Left colon (tissue), 2 donors: ENCODE data around the gene SLC25A28. TPM values are rescaled to one million over a fixed set of nuclear protein-coding genes. Genes with fewer than 3 reads are reported as not detected.
"Not testable (repeated sequence)": the region's sequence is repeated elsewhere in the genome, so short reads cannot be mapped to it uniquely, and the experiment has no call there.

Source experiments
- ATAC-seq: fragments of 200-7000 bp; cut with Tn5 transposase; one replicate; pipeline ENCODE4 v1.9.1; 2020; ENCODE audit warnings: mild to moderate bottlenecking, moderate library complexity
- DNase-seq, 2 donors: peaks; one replicate each; pipeline ENCODE4 v3.0.0-alpha.2; 2020
- intact Hi-C, 2 donors: fragments of 100-400 bp; cut with DNase I in 1 of 2; cut with micrococcal nuclease in 1 of 2; formaldehyde crosslinking; loops; one replicate each; pipeline versions ENCODE4 v1.11.2 to v1.14.0; 2022; cut with DNase I, micrococcal nuclease
- total RNA-seq, 2 donors: library from RNA; stranded (reverse); fragmentation: NEBNext Ultra II Directional; extraction: Animal tissue kit (Norgen Biotek cat#: 25700); gene quantifications; one replicate each; pipeline ENCODE4 v1.2.1, GENCODE V29; 2021
- donor health status: DM: no; HTN: no; CAD: no.
- donor health status: DM: yes; HTN: yes; CAD: no.

SLC25A28 gene
- total RNA-seq, 2 donors from 2014 or later = 28.8 to 35.7 TPM

- intact Hi-C loops = no loop called here
- DNase-seq (no peak), ATAC-seq (no peak)
Measured at GRCh38 chr10:99630991-99631390, 10.8 kb upstream of the SLC25A28 start.

- peak; percentile 77 for ATAC-seq
- DNase-seq = peak in 1 of 2 donors; percentile 66
- intact Hi-C loops = no loop called here
Measured at GRCh38 chr10:99630433-99630832, 10.2 kb upstream of the SLC25A28 start.

GRCh38 chr10:99629625-99629978 lies 9.4 kb upstream of the SLC25A28 start:
- intact Hi-C loops = loop anchor here in 1 of 2 donors (10.0 kb wide), 1 partner anchor 75 kb away; no protein-coding TSS in a partner anchor
- DNase-seq (no peak), ATAC-seq (no peak)

GRCh38 chr10:99628923-99629624 lies 8.8 kb upstream of the SLC25A28 start:
- intact Hi-C loops = loop anchor here in 1 of 2 donors (10.0 kb wide), 1 partner anchor 76 kb away; no protein-coding TSS in a partner anchor
- no peak for DNase-seq
- no peak for ATAC-seq

GRCh38 chr10:99625124-99625523 lies 4.9 kb upstream of the SLC25A28 start:
- intact Hi-C loops = loop anchor here in 1 of 2 donors (10.0 kb wide), 1 partner anchor 80 kb away; no protein-coding TSS in a partner anchor
- not testable (repeated sequence) for DNase-seq, ATAC-seq

GRCh38 chr10:99623919-99624318 lies 3.7 kb upstream of the SLC25A28 start:
- DNase-seq = no peak
- no peak for ATAC-seq
- intact Hi-C loops = loop anchor here in 1 of 2 donors (10.0 kb wide), 1 partner anchor 81 kb away; no protein-coding TSS in a partner anchor

GRCh38 chr10:99621454-99622251 lies 1.4 kb upstream of the SLC25A28 start:
- DNase-seq (peak in 1 of 2 donors; percentile 22), ATAC-seq (peak; percentile 9)
- intact Hi-C loops = loop anchor here in 1 of 2 donors (10.0 kb wide), 1 partner anchor 83 kb away; no protein-coding TSS in a partner anchor

- DNase-seq (peak; percentile 93 to 94), ATAC-seq (peak; percentile 83)
- intact Hi-C loops = loop anchor here in 1 of 2 donors (10.0 kb wide), 1 partner anchor 84 kb away; no protein-coding TSS in a partner anchor
Measured at GRCh38 chr10:99620711-99621453, 643 bp upstream of the SLC25A28 start.

GRCh38 chr10:99619090-99619800 lies 994 bp downstream of the SLC25A28 start:
- DNase-seq (no peak), ATAC-seq (no peak)
- intact Hi-C loops = loop anchor here (5.0 to 10.0 kb wide), 4 partner anchors 64 to 224 kb away; partner anchors contain the start of gene GOT1 (in 2 of the 2)

GRCh38 chr10:99617696-99618095 lies 2.5 kb downstream of the SLC25A28 start:
- ATAC-seq (no peak), DNase-seq (no peak)
- intact Hi-C loops = loop anchor here (5.0 to 10.0 kb wide), 4 partner anchors 63 to 223 kb away; partner anchors contain the start of gene GOT1 (in 2 of the 2)

GRCh38 chr10:99615426-99615825 lies 4.8 kb downstream of the SLC25A28 start:
- ATAC-seq = no peak

GRCh38 chr10:99612167-99612831 lies 7.9 kb downstream of the SLC25A28 start:
- ATAC-seq = peak; percentile 78
- intact Hi-C loops = loop anchor here (10.0 kb wide), 3 partner anchors 57 to 217 kb away; partner anchors contain the start of gene GOT1 (in 1 of the 2)
- no peak for DNase-seq

More at GRCh38 chr10:99615426-99615825, 4.8 kb downstream of the SLC25A28 start:
- no peak for DNase-seq
- intact Hi-C loops = loop anchor here (5.0 to 10.0 kb wide), 4 partner anchors 61 to 221 kb away; partner anchors contain the start of gene GOT1 (in 2 of the 2)

- intact Hi-C loops = loop anchor here (10.0 kb wide), 3 partner anchors 57 to 217 kb away; partner anchors contain the start of gene GOT1 (in 1 of the 2)
- ATAC-seq (no peak), DNase-seq (no peak)
Measured at GRCh38 chr10:99611326-99611725, 8.9 kb downstream of the SLC25A28 start.

GRCh38 chr10:99610221-99610620 lies 10.0 kb downstream of the SLC25A28 start:
- DNase-seq (no peak), ATAC-seq (no peak)
- intact Hi-C loops = loop anchor here (10.0 kb wide), 3 partner anchors 55 to 215 kb away; partner anchors contain the start of gene GOT1 (in 1 of the 2)

GRCh38 chr10:99609186-99609585 lies 11.1 kb downstream of the SLC25A28 start:
- intact Hi-C loops = no loop called here
- ATAC-seq = no peak
- DNase-seq = no peak

GRCh38 chr10:99605351-99605750 lies 14.9 kb downstream of the SLC25A28 start:
- DNase-seq (no peak), ATAC-seq (no peak)

GRCh38 chr10:99604862-99605261 lies 15.4 kb downstream of the SLC25A28 start:
- DNase-seq (no peak), ATAC-seq (no peak)
- intact Hi-C loops = no loop called here

More at GRCh38 chr10:99605351-99605750, 14.9 kb downstream of the SLC25A28 start:
- intact Hi-C loops = no loop called here
